Stomach smooth muscle (tissue), 2 donors: Measurements from ENCODE around the gene ELMO1.

Source experiments
- H3K27ac ChIP-seq: one replicate; pipeline ENCODE4 v1.7.0; 2013; ENCODE audit warnings: mild to moderate bottlenecking, low read length, inconsistent platforms
- H3K27me3 ChIP-seq, 2 donors: one replicate each; pipeline ENCODE4 v1.7.0; 2013; ENCODE audit warnings: low read length in 2 of 2; ENCODE audit not compliant: insufficient read depth in 2 of 2, control insufficient read depth in 1 of 2
- H3K36me3 ChIP-seq, 2 donors: one replicate each; pipeline ENCODE4 v1.7.0; 2013; ENCODE audit warnings: low read length in 2 of 2; ENCODE audit not compliant: control insufficient read depth in 2 of 2, insufficient read depth in 2 of 2
- H3K4me1 ChIP-seq: one replicate; pipeline ENCODE4 v1.7.0; 2013; ENCODE audit warnings: low read length; ENCODE audit not compliant: control insufficient read depth, insufficient read depth
- H3K4me3 ChIP-seq, 2 donors: one replicate each; pipeline ENCODE4 v1.7.0; 2013; ENCODE audit warnings: low read length in 2 of 2
- H3K9ac ChIP-seq, 2 donors: one replicate each; pipeline ENCODE4 v1.7.0; 2013; ENCODE audit warnings: low read length in 2 of 2, mild to moderate bottlenecking in 1 of 2
- H3K9me3 ChIP-seq, 2 donors: one replicate each; pipeline ENCODE4 v1.7.0; 2013; ENCODE audit warnings: low read length in 2 of 2; ENCODE audit not compliant: control insufficient read depth in 2 of 2
- donor health status: healthy.
- donor health status: Pancreatic carcinoma.

ELMO1 gene

DNA sequence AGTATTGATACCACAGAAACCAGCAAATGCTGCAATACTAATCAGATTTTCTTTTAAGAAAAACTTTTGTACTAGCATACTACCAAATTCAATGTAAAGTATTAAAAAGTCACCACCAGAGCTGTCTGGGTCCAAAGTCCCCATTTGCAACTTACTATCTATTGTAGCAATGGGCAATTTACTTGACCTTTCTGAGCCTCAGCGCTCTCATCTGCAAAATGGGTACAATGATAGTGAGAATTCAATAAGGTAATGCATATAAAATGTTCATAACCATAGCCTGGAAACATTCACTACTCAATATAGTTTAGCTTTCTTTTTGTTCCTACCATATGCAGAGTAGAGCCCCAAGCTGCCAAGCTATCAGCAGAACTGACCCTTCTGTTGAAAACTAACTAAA, 337.2 kb downstream of the ELMO1 start:
- no peaks in the 10 kb centered on the region for H3K9me3 ChIP-seq
- no peak overlapping the region for H3K27ac ChIP-seq
- no peaks in the 10 kb centered on the region for H3K36me3 ChIP-seq
- no peak overlapping the region for H3K4me3 ChIP-seq
- no peaks in the 10 kb centered on the region for H3K27me3 ChIP-seq
- H3K4me1 ChIP-seq: peaks cover 25% of the 10 kb centered on the region
- no peak overlapping the region for H3K9ac ChIP-seq

DNA sequence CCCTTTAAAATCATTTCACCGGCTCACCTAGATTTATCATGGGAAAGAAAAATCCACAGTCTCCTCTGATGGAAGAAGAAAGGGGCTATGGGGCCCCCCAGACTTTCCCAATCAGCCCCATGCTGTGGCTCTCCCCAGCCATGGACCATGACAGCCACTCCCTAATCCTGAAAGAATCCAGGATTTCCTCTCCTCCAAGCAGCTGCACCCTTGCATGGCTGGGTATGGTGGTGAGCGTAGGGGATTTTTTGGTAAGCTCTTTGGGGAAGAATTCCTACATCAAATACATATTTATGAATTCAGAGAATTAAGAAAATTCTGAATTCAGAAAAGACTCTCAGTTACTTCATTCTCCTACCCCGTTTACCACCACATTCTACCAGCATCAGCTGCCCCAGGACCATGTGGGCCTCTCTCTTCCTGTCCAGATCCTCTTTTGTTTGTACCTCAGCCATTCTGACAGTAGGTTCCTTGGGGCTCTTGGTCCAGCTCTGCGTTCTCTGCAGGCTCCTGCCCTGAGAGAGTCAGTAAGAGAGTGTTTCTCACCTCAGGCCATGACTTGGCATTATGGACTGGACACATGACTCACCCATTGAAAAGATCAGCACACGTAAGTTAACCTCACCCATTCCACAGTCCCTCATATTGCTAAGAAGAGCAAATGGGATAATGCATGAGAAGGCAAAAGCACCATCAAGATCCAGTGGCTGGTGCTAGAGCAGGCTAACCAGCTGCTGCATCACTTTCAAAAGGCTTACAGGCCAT, 337.8 kb downstream of the ELMO1 start:
- Histone ChIP-seq H3K27ac (no peak overlapping the region), H3K9ac (no peak overlapping the region), H3K9me3 (no peaks in the 10 kb centered on the region), H3K27me3 (no peaks in the 10 kb centered on the region), H3K4me1 (peaks cover 22% of the 10 kb centered on the region), H3K4me3 (no peak overlapping the region), H3K36me3 (no peaks in the 10 kb centered on the region)

DNA sequence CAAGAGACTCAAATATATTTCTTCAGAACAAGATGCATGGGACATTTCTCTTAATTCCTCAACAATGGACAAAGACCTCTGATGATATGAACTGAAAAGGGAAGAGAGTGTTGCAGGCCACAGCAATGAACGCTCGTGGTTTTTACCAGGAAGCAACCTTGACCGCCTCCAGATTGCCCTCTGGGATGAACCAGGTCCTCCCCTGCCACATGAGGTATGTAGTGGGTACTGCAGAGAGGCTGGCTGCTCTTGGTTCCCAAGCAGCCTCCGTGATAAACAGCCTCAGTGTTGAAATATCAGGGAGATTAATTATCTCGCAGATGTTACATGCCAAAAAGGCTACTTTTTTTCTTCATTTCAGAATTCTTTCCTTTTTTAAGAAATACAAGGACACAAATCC, 338.8 kb downstream of the ELMO1 start:
- Histone ChIP-seq H3K9me3 (no peaks in the 10 kb centered on the region), H3K27me3 (no peaks in the 10 kb centered on the region), H3K27ac (peak overlapping the region; percentile 64), H3K36me3 (no peaks in the 10 kb centered on the region), H3K4me3 (no peak overlapping the region), H3K9ac (no peak overlapping the region), H3K4me1 (peaks cover 22% of the 10 kb centered on the region)

DNA sequence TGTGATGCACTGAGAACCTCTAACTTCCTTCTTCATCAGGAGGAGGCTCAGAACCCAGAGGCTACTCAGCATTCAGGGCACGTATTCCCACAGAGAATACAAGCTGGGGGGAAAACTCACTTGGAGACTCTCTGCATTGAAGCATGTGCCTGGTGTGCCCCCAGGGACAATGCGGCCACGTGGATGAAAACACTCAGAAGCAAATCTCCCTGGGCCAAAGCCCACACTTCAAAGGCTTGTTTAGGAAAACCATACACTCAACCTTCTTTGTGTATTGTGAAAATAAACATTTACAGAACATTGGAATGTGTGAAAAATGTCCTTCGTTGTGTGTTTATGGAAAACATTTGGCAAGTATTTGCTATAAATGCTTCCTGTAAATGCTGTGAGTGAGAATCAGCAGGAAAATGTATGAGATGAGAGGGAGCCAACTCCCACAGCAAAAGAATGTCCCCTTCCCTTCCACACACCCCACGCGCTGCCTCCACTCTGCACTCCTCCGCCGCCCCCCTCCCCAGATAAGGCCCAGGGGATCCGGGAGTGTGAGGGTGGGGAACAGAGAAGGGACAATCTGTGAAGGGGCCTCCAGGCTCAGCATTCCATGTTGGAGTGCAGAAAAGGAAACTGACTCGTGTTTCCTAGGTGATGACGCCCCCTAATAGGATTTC, 339.5 kb downstream of the ELMO1 start:
- Histone ChIP-seq H3K4me1 (peaks cover 22% of the 10 kb centered on the region), H3K27ac (peak overlapping the region; percentile 64), H3K27me3 (no peaks in the 10 kb centered on the region), H3K9ac (no peak overlapping the region), H3K36me3 (no peaks in the 10 kb centered on the region), H3K4me3 (peak overlapping the region in 1 of 2 donors; percentile 35), H3K9me3 (no peaks in the 10 kb centered on the region)

DNA sequence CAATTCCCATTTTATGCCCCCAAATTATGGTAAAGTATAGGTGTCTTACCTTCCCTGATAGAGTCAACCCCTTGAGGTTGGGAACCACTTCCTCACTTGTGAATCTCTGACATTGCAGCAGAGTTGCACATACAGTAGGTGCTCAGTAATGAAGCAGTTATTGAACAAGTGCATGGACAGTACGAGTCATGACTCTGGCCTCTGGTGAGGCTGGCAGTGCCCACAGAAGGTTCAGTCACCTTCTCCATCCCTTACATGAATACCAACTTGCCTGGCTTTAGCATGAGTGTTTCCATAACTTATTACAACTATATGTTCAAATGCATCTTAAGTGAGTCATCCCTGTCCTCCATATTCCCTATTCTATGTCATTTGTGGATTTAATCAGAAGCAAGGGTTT, 340.0 kb downstream of the ELMO1 start:
- no peak overlapping the region for H3K4me3 ChIP-seq
- no peak overlapping the region for H3K27ac ChIP-seq
- H3K9ac ChIP-seq: no peak overlapping the region
- H3K27me3 ChIP-seq: no peaks in the 10 kb centered on the region
- H3K9me3 ChIP-seq: no peaks in the 10 kb centered on the region
- peaks cover 22% of the 10 kb centered on the region for H3K4me1 ChIP-seq
- no peaks in the 10 kb centered on the region for H3K36me3 ChIP-seq

DNA sequence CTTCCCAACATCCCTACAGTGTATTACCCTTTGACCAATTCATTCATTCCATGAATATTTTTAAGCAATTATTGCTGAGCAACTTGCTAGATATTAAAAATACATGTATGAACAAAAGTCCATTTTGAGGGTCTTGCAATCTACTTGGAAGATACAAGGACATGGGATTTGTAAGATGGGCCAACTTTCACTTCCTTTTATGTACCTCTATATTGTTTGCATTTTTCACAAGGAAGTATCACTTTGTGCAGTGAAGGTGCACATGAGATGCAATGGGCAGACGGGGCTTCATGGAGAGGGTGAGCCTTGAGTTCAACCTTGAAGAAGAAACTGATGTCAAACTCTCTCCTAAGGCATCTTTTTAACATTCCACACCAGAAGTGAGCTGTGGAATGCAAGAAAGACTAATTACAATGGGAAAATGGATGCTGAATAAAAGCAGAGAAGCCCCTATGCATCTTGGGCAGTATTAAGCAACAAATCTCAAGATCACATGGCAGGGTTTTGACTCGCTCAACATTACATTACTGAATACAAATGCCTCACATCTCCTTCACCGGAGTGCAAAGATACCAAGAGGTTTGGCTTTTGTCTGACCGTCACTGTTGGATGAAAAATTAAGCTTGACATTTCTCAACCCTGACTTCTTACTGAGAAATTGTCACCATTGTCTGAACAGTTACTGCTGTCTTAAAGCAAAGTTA, 341.5 kb downstream of the ELMO1 start:
- Histone ChIP-seq H3K9ac (no peak overlapping the region), H3K27me3 (no peaks in the 10 kb centered on the region), H3K4me1 (peaks cover 24% of the 10 kb centered on the region), H3K4me3 (no peak overlapping the region), H3K27ac (no peak overlapping the region), H3K9me3 (no peaks in the 10 kb centered on the region), H3K36me3 (no peaks in the 10 kb centered on the region)

DNA sequence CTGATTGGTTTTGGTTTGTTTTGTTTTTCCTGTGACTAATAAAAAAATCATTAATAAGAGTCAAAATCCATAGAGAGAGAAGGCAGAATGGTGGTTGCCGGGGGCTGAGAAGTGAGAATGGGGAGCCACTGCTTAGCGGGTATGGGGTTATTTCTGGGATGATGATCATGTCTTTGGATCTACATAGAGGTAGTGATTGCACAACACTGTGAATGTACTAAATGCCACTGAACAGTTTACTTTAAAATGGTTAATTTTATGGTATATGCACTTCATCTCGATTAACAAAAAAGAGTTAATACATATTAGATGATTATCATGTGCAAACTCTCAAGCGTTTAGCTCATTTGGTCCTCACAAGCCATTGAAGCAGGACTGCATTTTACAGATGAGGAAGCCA, 342.9 kb downstream of the ELMO1 start:
- no peak overlapping the region for H3K4me3 ChIP-seq

DNA sequence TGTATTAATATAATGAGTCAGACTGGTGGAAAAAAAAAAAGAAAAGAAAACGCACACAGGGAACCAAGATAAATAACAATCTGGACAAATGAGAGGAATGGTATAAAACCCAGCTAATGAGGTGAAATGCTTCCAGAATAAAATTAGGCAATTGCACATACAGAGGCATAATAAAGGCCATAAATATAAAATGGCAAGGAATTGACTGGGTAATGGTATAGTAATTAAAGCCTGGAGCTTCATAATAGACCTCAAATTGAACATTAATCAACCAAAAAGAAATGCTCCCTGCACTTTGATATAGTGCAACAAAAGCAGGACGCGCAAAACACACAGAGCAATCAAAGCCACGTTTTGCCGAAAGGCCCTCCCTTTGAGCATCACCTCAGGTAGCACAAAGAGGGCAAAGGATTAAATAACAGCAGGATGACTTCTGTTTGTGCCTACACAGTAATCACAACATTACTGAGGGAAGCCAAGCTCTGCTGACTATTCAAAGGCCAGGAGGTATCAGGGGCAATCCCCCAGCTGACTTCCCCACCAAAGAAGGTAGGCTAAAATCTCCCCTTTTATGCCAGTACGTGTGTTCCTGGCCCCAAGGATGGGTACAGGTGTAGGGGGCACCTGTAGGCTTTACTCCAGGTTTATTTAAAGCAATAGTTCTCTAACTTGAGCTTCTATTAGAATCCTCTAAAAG, 343.7 kb downstream of the ELMO1 start:
- Histone ChIP-seq H3K9me3 (no peaks in the 10 kb centered on the region), H3K27me3 (no peaks in the 10 kb centered on the region), H3K4me3 (no peak overlapping the region), H3K9ac (no peak overlapping the region), H3K4me1 (peaks cover 17% of the 10 kb centered on the region), H3K36me3 (no peaks in the 10 kb centered on the region), H3K27ac (no peak overlapping the region)

More for the DNA sequence above, 342.9 kb downstream of the ELMO1 start:
- no peak overlapping the region for H3K27ac ChIP-seq
- no peak overlapping the region for H3K9ac ChIP-seq
- H3K27me3 ChIP-seq: no peaks in the 10 kb centered on the region
- no peaks in the 10 kb centered on the region for H3K9me3 ChIP-seq
- peaks cover 24% of the 10 kb centered on the region for H3K4me1 ChIP-seq
- H3K36me3 ChIP-seq: no peaks in the 10 kb centered on the region

DNA sequence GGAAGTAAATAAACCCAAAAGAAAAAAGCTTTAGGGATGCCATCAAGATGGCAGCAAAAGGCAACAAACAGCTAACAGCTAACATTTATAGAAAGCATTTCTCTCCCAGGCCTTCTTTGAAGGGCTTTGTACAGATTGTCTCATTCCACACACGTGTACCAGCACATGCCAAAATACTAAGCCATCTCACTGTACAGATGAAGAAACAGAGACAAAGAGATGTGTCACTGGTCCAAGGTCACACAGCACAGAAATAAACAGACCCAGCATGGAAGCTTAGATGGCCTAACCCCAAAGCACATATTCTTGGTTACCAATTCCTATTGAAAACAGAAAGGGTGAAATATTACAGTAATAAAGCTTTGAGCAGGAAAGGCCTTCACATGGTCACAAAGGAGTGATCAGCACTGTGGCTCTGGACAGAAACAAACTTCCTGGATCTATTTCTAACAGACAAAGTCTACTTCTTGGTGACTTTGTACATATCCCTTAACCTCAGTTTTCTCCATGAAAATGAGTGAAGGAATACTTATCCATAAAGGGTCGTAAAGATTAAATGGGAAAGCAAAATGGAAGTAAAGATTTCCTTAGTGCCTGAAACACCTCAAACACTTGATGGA, 346.0 kb downstream of the ELMO1 start:
- Histone ChIP-seq H3K27ac (no peak overlapping the region), H3K4me3 (no peak overlapping the region), H3K27me3 (no peaks in the 10 kb centered on the region), H3K9me3 (no peaks in the 10 kb centered on the region), H3K36me3 (no peaks in the 10 kb centered on the region), H3K9ac (no peak overlapping the region), H3K4me1 (peaks cover 3% of the 10 kb centered on the region)

DNA sequence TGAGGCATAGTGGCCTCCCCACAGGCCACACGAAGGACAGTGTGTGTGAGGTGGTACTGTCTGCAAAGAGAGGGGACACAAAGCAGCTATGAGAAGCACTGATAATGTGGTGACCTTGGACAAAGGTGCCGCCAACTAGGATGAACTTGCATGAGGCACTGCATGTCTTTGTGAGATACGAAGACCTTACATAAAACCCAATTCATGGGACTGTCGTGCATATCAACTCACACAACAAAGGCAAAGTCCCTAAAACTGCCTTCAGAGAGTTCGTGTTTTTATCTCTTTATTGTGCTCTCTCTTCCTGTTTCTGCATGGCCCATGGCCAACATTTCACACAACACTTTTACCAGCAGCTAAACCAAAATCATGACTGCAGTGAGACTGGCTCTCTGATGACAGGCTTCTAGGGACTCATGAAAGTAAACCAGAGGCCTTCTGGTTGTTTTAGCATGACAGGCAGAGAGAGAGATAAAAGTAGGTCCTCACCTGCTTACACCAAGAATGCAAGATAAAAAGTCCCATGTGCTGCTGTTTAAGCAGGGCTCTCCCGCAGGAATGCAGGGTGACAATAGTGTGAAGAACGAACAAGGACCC, 347.8 kb downstream of the ELMO1 start:
- H3K9me3 ChIP-seq: no peaks in the 10 kb centered on the region
- H3K4me3 ChIP-seq: no peak overlapping the region
- H3K36me3 ChIP-seq: no peaks in the 10 kb centered on the region
- no peak overlapping the region for H3K27ac ChIP-seq
- no peaks in the 10 kb centered on the region for H3K27me3 ChIP-seq
- H3K4me1 ChIP-seq: peaks cover 3% of the 10 kb centered on the region
- no peak overlapping the region for H3K9ac ChIP-seq
